HK-2 (cell line): ENCODE measurements around the gene MYO1H.

Source experiments
- DNase-seq: peaks from one replicate; pipeline ENCODE4 v3.0.0-alpha.2; 2018; ENCODE audit not compliant: unreplicated experiment

MYO1H gene

GRCh38 chr12:109491671-109492070 lies 144.0 kb downstream of the MYO1H start:
- no peak for DNase-seq

- no peak for DNase-seq
Measured at GRCh38 chr12:109492371-109492770, 144.7 kb downstream of the MYO1H start.

GRCh38 chr12:109493090-109493489 lies 145.4 kb downstream of the MYO1H start:
- DNase-seq, result no peak

- DNase-seq, result no peak
Measured at GRCh38 chr12:109493938-109494337, 146.2 kb downstream of the MYO1H start.

- no peak for DNase-seq
Measured at GRCh38 chr12:109494348-109494881, 146.7 kb downstream of the MYO1H start.

GRCh38 chr12:109495012-109495411 lies 147.3 kb downstream of the MYO1H start:
- DNase-seq, result no peak

- no peak for DNase-seq
Measured at GRCh38 chr12:109496306-109496705, 148.6 kb downstream of the MYO1H start.

- DNase-seq, result no peak
Measured at GRCh38 chr12:109497675-109498074, 150.0 kb downstream of the MYO1H start.
